ENCODE measurements around the gene LRBA.

The LRBA gene

GRCh38 chr4:150252741-150253140, 762.3 kb downstream of the LRBA start:
- no peak for DNase-seq

DNA sequence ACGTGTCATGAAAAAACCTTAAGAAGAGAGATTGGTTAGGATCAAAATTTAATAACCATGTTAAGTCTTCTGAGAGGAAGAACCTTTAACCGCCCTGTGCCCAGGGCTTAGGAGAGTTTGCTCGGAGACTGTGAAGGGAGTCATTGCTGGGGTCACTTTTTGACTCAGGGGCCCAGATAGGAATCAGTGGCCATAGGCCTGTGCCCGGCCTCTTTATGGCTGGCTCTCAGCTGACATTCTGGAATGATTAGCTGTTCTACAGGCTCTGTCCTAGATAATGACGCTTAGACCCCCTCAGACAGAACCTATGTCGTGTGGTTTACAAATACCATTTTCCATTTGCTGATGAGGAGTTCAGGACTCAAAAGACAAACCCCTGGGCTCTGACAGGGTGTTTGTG, 762.8 kb downstream of the LRBA start:
- no peak for DNase-seq

DNA sequence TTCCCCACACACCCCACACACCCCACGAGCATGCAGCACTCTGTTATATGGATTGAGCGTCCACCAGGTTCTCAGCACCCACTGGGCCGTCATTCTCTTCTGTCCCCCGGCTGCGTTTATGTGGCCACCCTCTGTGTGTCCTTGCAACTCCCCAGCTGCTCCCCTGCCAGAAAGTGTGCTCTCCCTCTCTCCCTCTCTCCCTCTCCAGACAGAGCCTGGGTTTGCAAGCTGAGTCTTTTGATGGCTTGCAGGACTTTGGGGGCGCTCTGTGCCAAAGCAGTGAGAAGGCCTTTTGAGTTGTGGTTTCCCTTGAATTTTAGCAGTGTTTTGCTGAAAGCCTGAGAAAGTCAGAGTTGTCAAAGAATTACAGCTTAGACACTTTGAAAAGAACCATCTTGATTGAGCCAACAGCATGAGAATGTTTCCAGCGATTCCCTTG, 763.3 kb downstream of the LRBA start:
- DNase-seq: no peak

DNA sequence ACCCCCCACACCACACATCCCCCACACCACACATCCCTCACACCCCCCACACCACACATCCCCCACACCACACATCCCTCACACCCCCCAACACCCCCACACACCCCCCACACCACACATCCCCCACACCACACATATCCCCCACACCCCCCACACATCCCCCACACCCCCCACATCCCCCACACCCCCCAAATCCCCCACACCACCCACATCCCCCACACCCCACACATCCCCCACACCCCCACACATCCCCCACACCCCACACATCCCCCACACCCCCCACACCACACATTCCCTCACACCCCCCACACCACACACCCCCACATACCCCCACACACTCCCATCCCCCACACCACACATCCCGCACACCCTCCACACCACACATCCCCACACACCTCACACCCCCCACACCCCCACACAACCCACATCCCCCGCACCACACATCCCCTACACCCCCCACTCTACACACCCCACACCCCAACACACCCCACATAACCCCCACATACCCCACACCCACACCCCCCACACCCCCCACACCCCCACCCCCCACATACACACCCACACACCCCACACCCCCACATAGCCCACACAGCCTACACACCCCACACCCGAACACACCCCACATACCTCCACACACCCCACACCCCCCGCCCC, 764.0 kb downstream of the LRBA start:
- DNase-seq: no peak

DNA sequence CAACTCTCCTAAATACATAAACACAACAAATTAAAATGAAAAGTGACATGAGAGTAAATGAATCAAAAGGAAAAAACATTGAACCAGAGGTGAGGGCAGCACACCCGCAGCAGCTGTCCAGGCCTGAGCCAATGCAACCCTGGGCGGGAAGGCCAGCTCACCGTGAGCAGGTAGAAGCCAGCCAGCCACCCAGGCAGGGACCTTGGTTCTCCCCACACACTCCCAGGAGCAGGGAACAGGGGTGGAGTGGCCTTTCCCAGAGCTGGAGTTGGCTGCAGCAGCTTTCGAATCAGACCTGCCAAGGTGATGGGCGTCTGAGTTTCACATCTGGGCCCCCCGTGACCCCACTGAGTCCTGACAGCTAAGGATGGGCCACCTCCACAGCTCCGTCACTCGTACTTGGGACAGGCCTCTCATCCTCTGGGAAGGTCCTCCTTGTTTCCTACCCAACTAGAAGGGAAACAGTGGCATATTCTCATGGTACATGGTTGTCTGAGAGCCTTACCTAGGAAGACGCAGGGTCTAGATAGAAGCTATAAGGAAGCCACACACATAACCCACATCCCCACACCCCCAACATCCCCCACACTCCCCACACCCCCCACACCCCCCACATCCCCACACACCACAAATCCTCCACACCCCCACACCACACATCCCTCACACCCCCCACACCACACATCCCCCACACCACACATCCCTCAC, 764.6 kb downstream of the LRBA start:
- DNase-seq: no peak

GRCh38 chr4:150248181-150248580, 766.9 kb downstream of the LRBA start:
- no peak for DNase-seq

DNA sequence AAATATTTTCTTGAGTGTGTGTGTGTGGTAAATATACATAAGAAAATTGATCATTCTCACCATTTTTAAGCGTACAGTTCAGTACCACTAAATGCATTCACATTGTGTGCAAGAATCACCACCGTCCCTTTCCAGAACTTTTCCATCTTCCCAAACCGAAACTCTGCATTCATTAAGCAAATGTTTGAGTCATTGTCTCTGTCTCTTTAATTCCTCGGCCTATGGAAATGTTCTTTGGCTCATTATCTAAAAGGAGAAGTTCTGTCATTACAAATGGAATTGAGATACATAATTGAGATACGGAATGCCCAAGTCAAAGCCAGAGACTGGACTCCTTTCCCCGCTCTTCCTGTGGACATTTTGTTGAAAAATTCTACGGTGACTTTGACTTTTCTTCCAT, 767.9 kb downstream of the LRBA start:
- no peak for DNase-seq

- DNase-seq: no peak
These were observed 770.5 kb downstream of the LRBA start for GRCh38 chr4:150244600-150244999.

DNA sequence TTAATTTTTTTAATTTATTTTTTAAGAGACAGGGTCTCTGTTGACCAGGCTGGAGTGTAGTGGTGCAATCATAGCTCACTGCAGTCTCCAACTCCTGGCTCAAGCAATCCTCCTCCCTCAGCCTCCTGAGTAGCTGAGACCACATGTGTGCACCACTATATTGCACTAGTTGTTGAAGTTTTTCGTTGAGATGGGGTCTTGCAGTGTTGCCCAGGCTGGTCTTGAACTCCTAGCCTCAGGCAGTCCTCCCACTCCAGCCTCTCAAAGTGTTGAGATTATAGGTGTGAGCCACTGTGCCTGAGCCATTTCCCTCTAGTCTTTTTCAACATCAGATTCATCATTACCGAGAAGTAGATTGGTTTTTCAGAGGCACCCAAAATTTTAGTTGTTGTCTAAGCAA, 771.2 kb downstream of the LRBA start:
- no peak for DNase-seq

DNA sequence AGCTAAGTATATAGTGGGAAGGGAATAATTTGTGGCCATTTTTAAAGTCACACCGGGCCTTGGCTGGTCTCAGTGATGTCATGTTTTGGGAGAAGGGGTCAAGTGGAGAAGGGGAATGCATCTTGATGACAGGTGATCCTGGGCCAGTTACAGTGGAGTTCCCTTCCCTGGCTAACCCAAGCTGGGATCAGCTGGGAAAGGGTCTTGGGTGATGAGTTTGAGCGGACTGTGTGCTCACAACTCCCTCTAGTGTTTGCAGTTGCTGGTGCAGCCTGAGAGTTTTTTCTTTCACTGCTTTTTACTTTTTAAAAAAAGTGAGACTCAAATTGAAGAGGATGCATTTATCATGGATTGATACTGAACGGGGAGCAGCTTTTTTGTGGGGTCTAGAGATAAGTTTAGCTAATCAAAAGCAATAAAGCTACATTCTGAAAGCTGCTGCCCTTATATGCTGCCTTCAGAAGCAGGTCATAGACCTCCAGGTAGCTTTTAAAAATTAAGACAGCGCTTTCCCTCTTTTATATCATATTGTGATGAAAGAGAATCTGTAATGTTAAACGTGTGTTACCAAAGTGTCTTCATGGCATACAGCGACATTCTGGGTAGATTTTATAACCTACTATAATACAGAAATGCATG, 772.1 kb downstream of the LRBA start:
- DNase-seq: peak; percentile 84

- no peak for DNase-seq
These were observed 775.1 kb downstream of the LRBA start for GRCh38 chr4:150240011-150240410.

DNA sequence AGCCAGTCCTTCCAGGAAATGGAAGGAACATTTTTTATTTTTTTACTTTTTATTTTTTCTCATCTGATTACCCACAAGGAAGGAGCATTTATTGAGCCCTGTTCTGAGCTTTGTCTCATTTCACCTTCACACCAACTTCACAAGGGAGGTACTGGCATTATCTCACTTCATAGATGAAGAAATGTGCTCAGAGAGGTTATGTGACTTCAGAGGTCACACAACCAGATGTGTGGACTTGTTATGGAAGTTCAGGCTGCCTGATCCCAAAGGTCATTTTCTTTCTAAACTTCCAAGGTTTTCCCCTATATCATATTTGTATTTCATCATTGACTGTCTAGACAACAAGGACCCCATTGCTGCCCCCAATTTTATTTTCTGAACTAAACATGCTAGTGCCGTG, 776.5 kb downstream of the LRBA start:
- no peak for DNase-seq

- peak; percentile 35 for DNase-seq
These were observed 777.8 kb downstream of the LRBA start for GRCh38 chr4:150237110-150237872.

GRCh38 chr4:150236626-150237025, 778.5 kb downstream of the LRBA start:
- DNase-seq: no peak

GRCh38 chr4:150235808-150236271, 779.2 kb downstream of the LRBA start:
- DNase-seq: no peak

- DNase-seq: no peak
These were observed 779.8 kb downstream of the LRBA start for GRCh38 chr4:150235317-150235716.

DNA sequence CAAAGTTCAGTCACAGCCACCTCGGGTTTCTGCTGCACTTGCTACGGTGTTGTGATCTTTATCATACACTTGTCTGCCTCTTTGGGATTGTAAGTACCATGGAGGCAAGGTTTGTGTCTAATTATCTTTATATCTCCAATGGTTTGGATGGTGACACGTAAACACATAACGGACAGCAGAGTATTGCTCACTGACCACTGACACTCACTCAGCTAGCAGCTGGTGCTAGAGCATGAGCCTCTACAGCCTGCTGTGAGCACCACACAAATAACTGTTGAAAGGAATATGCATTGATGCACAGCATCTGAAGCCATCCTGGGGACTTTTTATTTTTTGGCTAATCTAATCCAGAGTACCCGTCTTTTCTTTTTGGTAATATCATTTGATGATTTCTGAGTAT, 780.8 kb downstream of the LRBA start:
- no peak for DNase-seq

GRCh38 chr4:150232029-150232428, 783.1 kb downstream of the LRBA start:
- DNase-seq: no peak

- DNase-seq: no peak
These were observed 783.8 kb downstream of the LRBA start for GRCh38 chr4:150231107-150231770.

DNA sequence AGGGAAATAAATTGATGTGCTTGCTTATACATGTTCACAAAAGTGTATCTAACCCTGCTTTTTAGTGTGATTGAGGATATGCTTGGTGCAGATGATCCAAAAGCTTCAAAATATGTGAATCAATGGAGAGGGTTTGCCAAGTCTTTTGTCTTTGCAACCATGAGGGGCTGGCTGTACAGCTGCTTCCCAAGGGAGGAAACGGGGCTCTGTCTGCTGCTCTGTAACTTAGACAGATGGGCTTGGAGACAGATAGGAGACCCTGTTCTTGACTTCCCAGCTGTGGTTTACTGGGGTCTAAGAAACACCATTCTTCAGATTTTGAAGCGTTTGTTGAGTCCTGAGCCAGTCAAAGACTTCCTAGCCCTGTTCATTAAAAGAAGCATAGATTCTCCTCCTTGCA, 784.5 kb downstream of the LRBA start:
- DNase-seq: no peak

DNA sequence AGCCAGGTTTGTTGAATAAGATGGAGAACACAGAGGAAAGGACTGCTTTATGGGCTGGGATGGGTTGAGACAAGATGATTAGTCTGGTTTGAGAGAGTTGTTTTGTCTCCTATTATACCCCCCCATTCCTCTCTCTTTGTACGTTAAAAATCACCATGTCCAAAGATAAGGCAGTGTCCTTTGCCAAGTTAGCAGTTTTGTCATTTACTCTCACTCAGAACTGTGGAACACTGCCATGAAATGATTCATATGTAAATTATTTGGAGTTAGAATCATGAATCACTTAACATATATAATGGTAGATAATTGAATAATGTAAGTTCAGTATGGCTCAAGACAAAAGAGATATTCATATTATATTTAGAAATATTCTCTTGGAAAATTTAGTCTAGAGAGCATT, 785.6 kb downstream of the LRBA start:
- DNase-seq: peak; percentile 41

GRCh38 chr4:150224896-150225591, 790.0 kb downstream of the LRBA start:
- DNase-seq: peak; percentile 33

All from eye (tissue), 1 donor.